KBM-7 (cell line): Measurements from ENCODE around the gene TSPAN9.

Source experiments
- DNase-seq: peaks from one replicate; pipeline ENCODE4 v3.0.0-alpha.2; 2015
- in situ Hi-C: fragments of 300-500 bp; cut with MboI; formaldehyde crosslinking; loops from 2 replicates; pipeline ENCODE4 v1.14.3; 2020; ENCODE audit warnings: low sequenced_read_pairs, low pct_unique_long_range_greater_than_20kb, mixed read lengths

The TSPAN9 gene

GRCh38 chr12:3321881-3322280 lies 244.7 kb downstream of the TSPAN9 start:
- in situ Hi-C loops: loop anchor here (25.0 kb wide), 1 partner anchor 465 kb away; no protein-coding TSS in a partner anchor

GRCh38 chr12:3323002-3323685 lies 246.0 kb downstream of the TSPAN9 start:
- in situ Hi-C loops: loop anchor here (25.0 kb wide), 1 partner anchor 464 kb away; no protein-coding TSS in a partner anchor
- no peak for DNase-seq

More at GRCh38 chr12:3321881-3322280, 244.7 kb downstream of the TSPAN9 start:
- no peak for DNase-seq

GRCh38 chr12:3325736-3326135 lies 248.6 kb downstream of the TSPAN9 start:
- in situ Hi-C loops: no loop called here
- no peak for DNase-seq

- in situ Hi-C loops: no loop called here
- DNase-seq: no peak
Measured at GRCh38 chr12:3326156-3326849, 249.1 kb downstream of the TSPAN9 start.

GRCh38 chr12:3326850-3327780 lies 249.9 kb downstream of the TSPAN9 start:
- no peak for DNase-seq
- in situ Hi-C loops: no loop called here

- DNase-seq: no peak
- in situ Hi-C loops: no loop called here
Measured at GRCh38 chr12:3328081-3328480, 250.9 kb downstream of the TSPAN9 start.

GRCh38 chr12:3328571-3328970 lies 251.4 kb downstream of the TSPAN9 start:
- in situ Hi-C loops: no loop called here
- DNase-seq: no peak

GRCh38 chr12:3329361-3329760 lies 252.2 kb downstream of the TSPAN9 start:
- in situ Hi-C loops: no loop called here
- no peak for DNase-seq

GRCh38 chr12:3330976-3331510 lies 253.9 kb downstream of the TSPAN9 start:
- in situ Hi-C loops: no loop called here

GRCh38 chr12:3332188-3332587 lies 255.0 kb downstream of the TSPAN9 start:
- in situ Hi-C loops: no loop called here
- DNase-seq: no peak

More at GRCh38 chr12:3330976-3331510, 253.9 kb downstream of the TSPAN9 start:
- no peak for DNase-seq

- in situ Hi-C loops: no loop called here
- DNase-seq: no peak
Measured at GRCh38 chr12:3333583-3333982, 256.4 kb downstream of the TSPAN9 start.

- in situ Hi-C loops: no loop called here
- DNase-seq: no peak
Measured at GRCh38 chr12:3333991-3334391, 256.8 kb downstream of the TSPAN9 start.

- DNase-seq: no peak
- in situ Hi-C loops: no loop called here
Measured at GRCh38 chr12:3335078-3335487, 257.9 kb downstream of the TSPAN9 start.
